K562 (cell line): ENCODE data around the gene OOSP3. TPM values are rescaled to one million over a fixed set of nuclear protein-coding genes. Genes with fewer than 3 reads are reported as not detected.

ENCODE experiments used
- ATAC-seq: fragments of 200-7000 bp; cut with Tn5 transposase; 3 replicates; pipeline ENCODE4 v1.9.1; 2020; ENCODE audit warnings: moderate library complexity
- BruUV-seq: library from RNA; stranded (reverse); fragments of 400-500 nt; replicated peaks from 2 replicates; lab custom pipeline; 2021; lab: Mats Ljungman, UMichigan
- CTCF ChIA-PET: fragments of 300-600 bp; formaldehyde crosslinking; extraction: SDS; loops from one replicate; lab custom pipeline; 2021; ENCODE audit warnings: low intra/inter-chr PET ratio; lab: Yijun Ruan, JAX
- POLR2A ChIA-PET: fragments of 300-600, 350-650 bp; sonication (Branson Sonifier 250); formaldehyde crosslinking; extraction: SDS; loops from one replicate; lab custom pipeline; 2021; ENCODE audit warnings: antibody characterized with exemption, inconsistent platforms; lab: Yijun Ruan, JAX
- DNase-seq, 4 experiments: peaks; one replicate each; pipeline versions ENCODE4 v3.0.0 to v3.0.0-alpha.2; 2011 to 2018; ENCODE audit warnings: low spot score in 3 of 4, mixed read lengths in 3 of 4; ENCODE audit errors: extremely low read depth in 1 of 4
- FAIRE-seq: peaks from 2 replicates; lab custom pipeline; 2011; peaks lifted over from hg19 to GRCh38; lab: Jason Lieb, UNC
- H2AFZ ChIP-seq: 2 replicates; pipeline ENCODE4 v1.6.0; 2011; ENCODE audit warnings: low read depth, low read length, control low read depth, inconsistent platforms
- H3K27ac ChIP-seq: fragments of 200-600 bp; 3 replicates; pipeline ENCODE4 v1.8.0; 2011; ENCODE audit warnings: low read depth, mild to moderate bottlenecking, control low read depth, inconsistent platforms, low read length, moderate library complexity, mixed read lengths; ENCODE audit errors: extremely low read depth
- H3K27me3 ChIP-seq, 2 experiments: fragments of 300-600 bp in 1 of 2; 2 replicates in 1 of 2; 3 replicates in 1 of 2; pipeline versions ENCODE4 v1.6.0 to v1.8.0; 2011; ENCODE audit warnings: inconsistent platforms in 2 of 2, low read length in 2 of 2, mild to moderate bottlenecking in 1 of 2, mixed read lengths in 1 of 2, moderate library complexity in 1 of 2; ENCODE audit not compliant: control insufficient read depth in 2 of 2, insufficient read depth in 2 of 2
- H3K36me3 ChIP-seq: fragments of 300-600 bp; 3 replicates; pipeline ENCODE4 v1.8.0; 2011; ENCODE audit warnings: mild to moderate bottlenecking, low read length, inconsistent platforms; ENCODE audit not compliant: control insufficient read depth, insufficient read depth
- H3K4me1 ChIP-seq, 2 experiments: fragments of 200-600 bp in 1 of 2; replicated peaks in 1 of 2; 2 replicates in 1 of 2; 3 replicates in 1 of 2; pipeline versions ENCODE4 v1.5.1 to v1.8.0; 2011; ENCODE audit warnings: inconsistent platforms in 2 of 2, low read length in 2 of 2, mild to moderate bottlenecking in 1 of 2, mixed read lengths in 1 of 2, moderate library complexity in 1 of 2; ENCODE audit not compliant: control insufficient read depth in 2 of 2, insufficient read depth in 2 of 2
- H3K4me2 ChIP-seq: 2 replicates; pipeline ENCODE4 v1.6.1; 2011; ENCODE audit warnings: low read length, control low read depth, inconsistent platforms, mixed read lengths; ENCODE audit not compliant: insufficient read depth
- H3K4me3 ChIP-seq: fragments of 200-600 bp; sonication (generic), shearing (Covaris generic); 2 replicates; pipeline ENCODE4 v1.5.1; 2016; ENCODE audit warnings: control low read depth, inconsistent platforms
- H3K79me2 ChIP-seq: fragments of 200-600 bp; 3 replicates; pipeline ENCODE4 v1.8.0; 2011; ENCODE audit warnings: low read length, inconsistent platforms; ENCODE audit not compliant: control insufficient read depth, insufficient read depth
- H3K9ac ChIP-seq, 2 experiments: 2 replicates each; pipeline versions ENCODE4 v1.6.0 to v1.6.1; 2011; ENCODE audit warnings: low read depth in 2 of 2, low read length in 2 of 2, control low read depth in 1 of 2, inconsistent platforms in 1 of 2, mild to moderate bottlenecking in 1 of 2, mixed read lengths in 1 of 2; ENCODE audit not compliant: insufficient read depth in 1 of 2
- H3K9me1 ChIP-seq: one replicate; pipeline ENCODE4 v1.6.0; 2011; ENCODE audit warnings: inconsistent platforms, mild to moderate bottlenecking, low read length, moderate library complexity; ENCODE audit not compliant: control insufficient read depth, insufficient read depth
- H3K9me3 ChIP-seq: replicated peaks from 2 replicates; pipeline ENCODE4 v1.5.1; 2011; ENCODE audit warnings: low read depth, low read length, inconsistent platforms; ENCODE audit not compliant: control insufficient read depth, insufficient read depth
- H4K20me1 ChIP-seq: replicated peaks from 2 replicates; pipeline ENCODE4 v1.6.1; 2011; ENCODE audit warnings: low read length, inconsistent platforms, mixed read lengths; ENCODE audit not compliant: control insufficient read depth, insufficient read depth
- CBFB ChIP-seq: sonication (generic); formaldehyde crosslinking; IDR thresholded peaks from 2 replicates; pipeline ENCODE4 v1.4.0; 2020; ENCODE audit warnings: mild to moderate bottlenecking, missing genetic modification reagents
- COPS2 ChIP-seq: fragments of 450-650 bp; conservative IDR thresholded peaks from 2 replicates; pipeline ENCODE4 v1.6.1; 2016; ENCODE audit warnings: mild to moderate bottlenecking, moderate library complexity
- PTTG1 ChIP-seq: fragments of 450-650 bp; IDR thresholded peaks from 2 replicates; pipeline ENCODE4 v1.6.1; 2016; ENCODE audit warnings: low read depth, mild to moderate bottlenecking, missing genetic modification characterization, missing compliant biosample characterization
- SMAD3 ChIP-seq: fragments of 450-650 bp; formaldehyde crosslinking; conservative IDR thresholded peaks from 2 replicates; pipeline ENCODE4 v1.4.0; 2020; ENCODE audit warnings: mild to moderate bottlenecking
- ZNF224 ChIP-seq: sonication (generic); formaldehyde crosslinking; IDR thresholded peaks from 2 replicates; pipeline ENCODE4 v1.8.0; 2022; ENCODE audit warnings: mild to moderate bottlenecking, missing genetic modification reagents
- ZNF584 ChIP-seq: fragments of 200-800 bp; sonication (Bioruptor generic); IDR thresholded peaks from 2 replicates; pipeline ENCODE4 v1.6.1; 2016; ENCODE audit warnings: low read depth, mild to moderate bottlenecking, missing genetic modification characterization, missing compliant biosample characterization
- whole genome bisulfite sequencing: fragments of 100-300 bp; shearing (Covaris generic); methylation state at CpG from one replicate; pipeline ENCODE4 v1.1.6; 2016; ENCODE audit warnings: low coverage, mixed read lengths; ENCODE audit not compliant: insufficient coverage; ENCODE audit errors: missing lambda C conversion rate; 5-methylcytosine and 5-hydroxymethylcytosine counted together
- in situ Hi-C: fragments of 300-500 bp; cut with MboI; formaldehyde crosslinking; loops from 4 replicates; pipeline ENCODE4 v1.15.0; 2018; ENCODE audit warnings: inconsistent platforms, mixed read lengths
- intact Hi-C: fragments of 100-400 bp; cut with micrococcal nuclease; formaldehyde crosslinking; loops from 2 replicates; pipeline ENCODE4 v1.14.2; 2022
- polyA plus RNA-seq, 8 experiments: library from polyadenylated mRNA; depleted of rRNA in 4 of 8; stranded (reverse) in 5 of 8; unstranded in 3 of 8; fragments of >200 nt; fragmentation: Nextera tagmentation in 2 of 8; fragmentation: Illumina TruSeq in 1 of 8; extraction: Ambion mirVana in 2 of 8; extraction: Trizol in 1 of 8; gene quantifications; 2 replicates each; pipeline versions ENCODE4 v1.2.1 to v1.2.3, GENCODE V29; 2011 to 2014; ENCODE audit warnings: inconsistent platforms in 1 of 8, missing spikeins in 1 of 8
- total RNA-seq, 7 experiments: library from RNA; depleted of rRNA in 6 of 7; stranded (reverse); fragments of >200 nt in 6 of 7; fragmentation: Illumina TruSeq in 2 of 7; extraction: Trizol in 2 of 7; gene quantifications; 2 replicates each; pipeline versions ENCODE4 v1.2.1 to v1.2.3, GENCODE V29; 2011 to 2021; ENCODE audit warnings: low replicate concordance in 1 of 7
- TF ChIP-seq, protein P1 (sequence below): sonication (generic); formaldehyde crosslinking; IDR thresholded peaks from 2 replicates; pipeline ENCODE4 v1.8.0; 2022; ENCODE audit warnings: mild to moderate bottlenecking, missing genetic modification reagents, borderline replicate concordance
- TF ChIP-seq, protein P2 (sequence below): fragments of 250-450 bp; sonication (Bioruptor Pico); IDR thresholded peaks from 2 replicates; pipeline ENCODE4 v1.5.0; 2022; ENCODE audit warnings: mild to moderate bottlenecking

The OOSP3 gene
- total and polyA plus RNA-seq, 9 of the 15 experiments (the other 6 are each of a cell fraction or from before 2014, with no cell fraction given), result 0.09 to 0.32 (median 0.15) TPM; not detected in 6

DNA sequence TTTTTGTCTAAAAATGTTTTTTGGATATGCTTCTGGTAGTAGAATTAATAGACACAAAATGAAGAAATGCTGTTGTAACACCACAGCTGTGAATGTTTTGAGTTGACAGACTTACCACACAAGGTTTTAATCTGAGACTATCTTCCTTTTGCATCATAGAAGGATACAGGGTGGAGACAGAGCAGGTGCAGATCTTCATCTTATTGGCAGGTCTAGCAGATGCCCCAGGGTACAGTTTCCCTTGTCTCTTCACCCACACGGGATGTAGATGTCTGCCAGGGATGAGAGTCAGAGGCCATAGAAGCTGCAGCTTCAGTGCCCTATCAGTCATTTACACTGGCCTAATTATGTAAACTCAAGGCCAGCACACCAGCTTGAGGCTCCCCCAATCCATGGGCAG lies 985 bp downstream of the OOSP3 start:
- Histone ChIP-seq H3K9me3 (no peaks in the 10 kb centered on the region), H3K4me1 (no peaks in the 10 kb centered on the region; a peak in 1 of 5 replicates), H4K20me1 (no peaks in the 10 kb centered on the region), H3K27ac (no peak overlapping the region), H3K27me3 (no peaks in the 10 kb centered on the region), H3K4me2 (no peak overlapping the region), H3K9ac (no peak overlapping the region), H3K9me1 (no peaks in the 10 kb centered on the region), H3K79me2 (no peaks in the 10 kb centered on the region), H3K36me3 (no peaks in the 10 kb centered on the region), H2AFZ (no peak overlapping the region), H3K4me3 (no peak overlapping the region)
- intact Hi-C loops, result no loop called here
- no peak for TF ChIP-seq COPS2
- TF ChIP-seq PTTG1, result no peak
- TF ChIP-seq ZNF224 (CRISPR knock-in tag), result no peak
- no peak for TF ChIP-seq SMAD3 (CRISPR knock-in tag)
- TF ChIP-seq, protein P1, sequence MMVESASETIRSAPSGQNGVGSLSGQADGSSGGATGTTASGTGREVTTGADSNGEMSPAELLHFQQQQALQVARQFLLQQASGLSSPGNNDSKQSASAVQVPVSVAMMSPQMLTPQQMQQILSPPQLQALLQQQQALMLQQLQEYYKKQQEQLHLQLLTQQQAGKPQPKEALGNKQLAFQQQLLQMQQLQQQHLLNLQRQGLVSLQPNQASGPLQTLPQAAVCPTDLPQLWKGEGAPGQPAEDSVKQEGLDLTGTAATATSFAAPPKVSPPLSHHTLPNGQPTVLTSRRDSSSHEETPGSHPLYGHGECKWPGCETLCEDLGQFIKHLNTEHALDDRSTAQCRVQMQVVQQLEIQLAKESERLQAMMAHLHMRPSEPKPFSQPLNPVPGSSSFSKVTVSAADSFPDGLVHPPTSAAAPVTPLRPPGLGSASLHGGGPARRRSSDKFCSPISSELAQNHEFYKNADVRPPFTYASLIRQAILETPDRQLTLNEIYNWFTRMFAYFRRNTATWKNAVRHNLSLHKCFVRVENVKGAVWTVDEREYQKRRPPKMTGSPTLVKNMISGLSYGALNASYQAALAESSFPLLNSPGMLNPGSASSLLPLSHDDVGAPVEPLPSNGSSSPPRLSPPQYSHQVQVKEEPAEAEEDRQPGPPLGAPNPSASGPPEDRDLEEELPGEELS (CRISPR knock-in tag), result no peak
- TF ChIP-seq CBFB (CRISPR knock-in tag), result no peak
- TF ChIP-seq, protein P2, sequence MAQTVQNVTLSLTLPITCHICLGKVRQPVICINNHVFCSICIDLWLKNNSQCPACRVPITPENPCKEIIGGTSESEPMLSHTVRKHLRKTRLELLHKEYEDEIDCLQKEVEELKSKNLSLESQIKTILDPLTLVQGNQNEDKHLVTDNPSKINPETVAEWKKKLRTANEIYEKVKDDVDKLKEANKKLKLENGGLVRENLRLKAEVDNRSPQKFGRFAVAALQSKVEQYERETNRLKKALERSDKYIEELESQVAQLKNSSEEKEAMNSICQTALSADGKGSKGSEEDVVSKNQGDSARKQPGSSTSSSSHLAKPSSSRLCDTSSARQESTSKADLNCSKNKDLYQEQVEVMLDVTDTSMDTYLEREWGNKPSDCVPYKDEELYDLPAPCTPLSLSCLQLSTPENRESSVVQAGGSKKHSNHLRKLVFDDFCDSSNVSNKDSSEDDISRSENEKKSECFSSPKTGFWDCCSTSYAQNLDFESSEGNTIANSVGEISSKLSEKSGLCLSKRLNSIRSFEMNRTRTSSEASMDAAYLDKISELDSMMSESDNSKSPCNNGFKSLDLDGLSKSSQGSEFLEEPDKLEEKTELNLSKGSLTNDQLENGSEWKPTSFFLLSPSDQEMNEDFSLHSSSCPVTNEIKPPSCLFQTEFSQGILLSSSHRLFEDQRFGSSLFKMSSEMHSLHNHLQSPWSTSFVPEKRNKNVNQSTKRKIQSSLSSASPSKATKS (CRISPR knock-in tag), result no peak
- no peak for TF ChIP-seq ZNF584 (CRISPR knock-in tag)
- WGBS, result 27% methylated on average over 1 of the region's 1 CpG
- ATAC-seq (no peak), DNase-seq (no peak), FAIRE-seq (no peak)
- ChIA-PET CTCF (no interaction called here), POLR2A (no interaction called here)
- in situ Hi-C loops, result no loop called here
- BruUV-seq, result no TSS peak
